Endothelial cell of umbilical vein (primary cell): Measurements from ENCODE around the gene GALNT2. TPM values are rescaled to one million over a fixed set of nuclear protein-coding genes. Genes with fewer than 3 reads are reported as not detected.

Experiments
- BruUV-seq: library from RNA; stranded (reverse); fragments of 400-500 nt; replicated peaks from 2 replicates; lab custom pipeline; 2021; lab: Mats Ljungman, UMichigan
- CTCF ChIA-PET: fragments of 300-600, 350-600 bp; sonication (Branson Sonifier 250); formaldehyde crosslinking; loops from one replicate; lab custom pipeline; 2021; ENCODE audit warnings: antibody characterized with exemption, inconsistent platforms; lab: Charles Lee
- POLR2A ChIA-PET: fragments of 300-600, 350-600 bp; sonication (Branson Sonifier 250); formaldehyde crosslinking; loops from one replicate; lab custom pipeline; 2021; ENCODE audit warnings: antibody characterized with exemption, inconsistent platforms; lab: Charles Lee
- DNase-seq: peaks from one replicate; pipeline ENCODE4 v3.0.0-alpha.2; 2011; ENCODE audit warnings: low read depth, low spot score
- FAIRE-seq: peaks from 2 replicates; lab custom pipeline; 2011; peaks lifted over from hg19 to GRCh38; lab: Jason Lieb, UNC
- H2AFZ ChIP-seq: 2 replicates; pipeline ENCODE4 v1.6.0; 2012; ENCODE audit warnings: low read depth, low read length, control low read depth, inconsistent platforms
- H3K27ac ChIP-seq: 2 replicates; pipeline ENCODE4 v1.5.1; 2011; ENCODE audit warnings: low read depth, mild to moderate bottlenecking, control low read depth, low read length, moderate library complexity; ENCODE audit not compliant: insufficient read depth
- H3K27me3 ChIP-seq, 2 experiments: 2 replicates each; pipeline versions ENCODE4 v1.6.0 to v1.6.1; 2011; ENCODE audit warnings: low read length in 2 of 2, mixed read lengths in 1 of 2; ENCODE audit not compliant: control insufficient read depth in 2 of 2, insufficient read depth in 2 of 2
- H3K36me3 ChIP-seq, 2 experiments: 2 replicates in 1 of 2; 3 replicates in 1 of 2; pipeline ENCODE4 v1.5.1; 2011; ENCODE audit warnings: low read length in 2 of 2, mild to moderate bottlenecking in 1 of 2, moderate library complexity in 1 of 2; ENCODE audit not compliant: control insufficient read depth in 2 of 2, insufficient read depth in 2 of 2; ENCODE audit errors: extremely low read depth in 1 of 2
- H3K4me1 ChIP-seq: 3 replicates; pipeline ENCODE4 v1.5.1; 2011; ENCODE audit warnings: mild to moderate bottlenecking, low read length; ENCODE audit not compliant: control insufficient read depth, insufficient read depth; ENCODE audit errors: extremely low read depth
- H3K4me2 ChIP-seq: 2 replicates; pipeline ENCODE4 v1.6.1; 2011; ENCODE audit warnings: low read length, control low read depth, mixed read lengths; ENCODE audit not compliant: insufficient read depth
- H3K4me3 ChIP-seq, 3 experiments: fragments of 200-600 bp in 1 of 3; sonication (generic), shearing (Covaris generic) in 1 of 3; replicated peaks in 1 of 3; 2 replicates each; pipeline ENCODE4 v1.5.1; 2011 to 2016; ENCODE audit warnings: control low read depth in 3 of 3, low read length in 3 of 3, mild to moderate bottlenecking in 2 of 3, inconsistent platforms in 1 of 3, low read depth in 1 of 3, moderate library complexity in 1 of 3; ENCODE audit not compliant: insufficient read depth in 1 of 3
- H3K79me2 ChIP-seq: 2 replicates; pipeline ENCODE4 v1.6.0; 2012; ENCODE audit warnings: low read length, inconsistent platforms; ENCODE audit not compliant: control insufficient read depth, insufficient read depth
- H3K9ac ChIP-seq: replicated peaks from 2 replicates; pipeline ENCODE3; 2011; ENCODE audit warnings: low read length, control low read depth; ENCODE audit not compliant: insufficient read depth; ENCODE audit errors: extremely low read depth
- H3K9me1 ChIP-seq: replicated peaks from 3 replicates; pipeline ENCODE4 v1.6.0; 2011; ENCODE audit warnings: mild to moderate bottlenecking, low read length; ENCODE audit not compliant: control insufficient read depth, insufficient read depth; ENCODE audit errors: extremely low read depth
- H3K9me3 ChIP-seq: replicated peaks from 2 replicates; pipeline ENCODE4 v1.5.1; 2012; ENCODE audit warnings: low read length, inconsistent platforms; ENCODE audit not compliant: control insufficient read depth, insufficient read depth
- H4K20me1 ChIP-seq: replicated peaks from 2 replicates; pipeline ENCODE3; 2011; ENCODE audit warnings: mild to moderate bottlenecking, low read length; ENCODE audit not compliant: control insufficient read depth, insufficient read depth; ENCODE audit errors: extremely low read depth
- EZH2 ChIP-seq: IDR thresholded peaks from 2 replicates; pipeline ENCODE4 v1.6.1; 2012; ENCODE audit warnings: borderline replicate concordance, low read depth, mild to moderate bottlenecking, moderate library complexity, low read length, inconsistent platforms; ENCODE audit not compliant: severe bottlenecking
- FOS ChIP-seq: IDR thresholded peaks from 2 replicates; pipeline ENCODE4 v1.6.1; 2011; ENCODE audit warnings: mild to moderate bottlenecking, low read length, moderate library complexity, borderline replicate concordance; ENCODE audit not compliant: insufficient read depth
- GATA2 ChIP-seq: IDR thresholded peaks from 2 replicates; pipeline ENCODE4 v1.7.0; 2011; ENCODE audit warnings: low read depth, mild to moderate bottlenecking, moderate library complexity, mixed read lengths, low read length; ENCODE audit not compliant: insufficient read length, insufficient read depth
- JUN ChIP-seq: IDR thresholded peaks from 2 replicates; pipeline ENCODE4 v1.6.1; 2011; ENCODE audit warnings: borderline replicate concordance, low read depth; ENCODE audit not compliant: insufficient read length, insufficient read depth
- MYC ChIP-seq: IDR thresholded peaks from one replicate; pipeline ENCODE4 v1.6.1; 2011; ENCODE audit warnings: mild to moderate bottlenecking, low read depth, low read length
- POLR2A ChIP-seq: IDR thresholded peaks from 2 replicates; pipeline ENCODE4 v1.6.1; 2012; ENCODE audit warnings: low read depth, mild to moderate bottlenecking, control low read depth, low read length
- POLR2AphosphoS5 ChIP-seq: IDR thresholded peaks from 2 replicates; pipeline ENCODE4 v1.6.1; 2012; ENCODE audit warnings: low read depth, mild to moderate bottlenecking, control low read depth, low read length, moderate library complexity; ENCODE audit not compliant: insufficient read depth
- dilution Hi-C: fragments of 300-500 bp; cut with MboI; formaldehyde crosslinking; loops from one replicate; pipeline ENCODE4 v1.15.0; 2019; ENCODE audit warnings: low sequenced_read_pairs; ENCODE audit not compliant: extremely low pct_ligation_motif_present
- intact Hi-C: fragments of 100-400 bp; cut with micrococcal nuclease; formaldehyde crosslinking; loops from one replicate; pipeline ENCODE4 v1.10.0; 2022
- polyA plus RNA-seq, 4 experiments: library from polyadenylated mRNA; depleted of rRNA in 3 of 4; stranded (reverse) in 3 of 4; unstranded in 1 of 4; fragments of >200 nt; gene quantifications; 2 replicates each; pipeline versions ENCODE4 v1.2.1 to v1.2.3, GENCODE V29; 2011 to 2012; ENCODE audit warnings: missing spikeins in 1 of 4
- total RNA-seq: library from RNA; stranded (reverse); gene quantifications from 2 replicates; pipeline ENCODE4 v1.2.3, GENCODE V29; 2021
- TF ChIP-seq, protein P1 (sequence below), 2 donors: IDR thresholded peaks; 1 replicate in 1 of 2; 2 replicates in 1 of 2; pipeline ENCODE4 v1.5.1; 2011; ENCODE audit warnings: low read length in 2 of 2, mild to moderate bottlenecking in 2 of 2, moderate library complexity in 2 of 2, control low read depth in 1 of 2, inconsistent platforms in 1 of 2, low read depth in 1 of 2; ENCODE audit not compliant: insufficient read depth in 1 of 2; ENCODE audit errors: extremely low read depth in 1 of 2
- TF ChIP-seq, protein P2 (sequence below): IDR thresholded peaks from 2 replicates; pipeline ENCODE4 v1.6.1; 2011; ENCODE audit not compliant: insufficient read depth, insufficient read length

The GALNT2 gene
- total and polyA plus RNA-seq, 2 donors (not counting 3 experiments of a cell fraction or from before 2014, with no cell fraction given) = 56.3 to 77.5 TPM

DNA sequence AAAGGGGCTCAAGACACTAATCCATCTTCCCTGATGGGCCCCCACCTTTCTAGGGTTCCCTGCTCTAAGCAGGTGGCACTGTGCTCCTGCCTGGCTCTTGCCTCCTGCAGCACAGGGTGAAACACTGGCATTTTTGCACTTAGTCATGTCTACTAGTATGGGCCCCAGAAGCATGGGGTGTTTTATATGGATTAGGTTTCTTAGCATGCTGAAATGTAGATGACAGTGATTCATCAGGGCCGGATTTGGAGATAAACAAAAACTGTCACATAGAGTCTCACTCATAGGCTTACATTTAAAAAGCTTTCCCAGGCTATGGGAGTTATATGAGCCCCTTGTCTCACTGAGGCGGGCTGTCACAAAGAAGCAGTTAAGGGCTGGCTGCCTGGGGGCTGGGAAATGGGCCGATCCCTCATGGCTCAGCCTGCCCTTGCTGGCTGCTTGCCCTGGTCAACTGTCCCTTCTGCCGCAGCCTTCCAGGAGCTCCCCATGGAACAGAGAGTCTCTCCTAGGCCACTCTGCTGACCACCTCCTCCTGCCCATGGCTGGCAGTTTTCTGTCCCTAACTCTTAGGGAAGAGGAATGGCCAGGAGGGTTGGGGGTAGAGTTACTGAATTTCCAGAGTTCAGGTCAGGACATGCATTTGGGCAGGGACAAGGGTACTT lies 6.5 kb downstream of the GALNT2 start:
- Histone ChIP-seq H3K9me1 (no peaks in the 10 kb centered on the region), H3K36me3 (no peaks in the 10 kb centered on the region), H3K4me3 (no peak overlapping the region), H3K9ac (no peak overlapping the region), H3K79me2 (peaks cover 79% of the 10 kb centered on the region), H2AFZ (no peak overlapping the region), H4K20me1 (peaks cover 8% of the 10 kb centered on the region), H3K9me3 (no peaks in the 10 kb centered on the region), H3K27me3 (no peaks in the 10 kb centered on the region), H3K4me1 (peaks cover 8% of the 10 kb centered on the region), H3K4me2 (no peak overlapping the region), H3K27ac (no peak overlapping the region)
- dilution Hi-C loops (no loop called here), intact Hi-C loops (no loop called here)
- no TSS peak for BruUV-seq
- POLR2A ChIA-PET = interaction anchor here (0.6 to 0.7 kb wide), 2 partner anchors 191 to 488 kb away, joined by 3 read pairs; no protein-coding TSS in a partner anchor
- FAIRE-seq (no peak), DNase-seq (no peak)
- CTCF ChIA-PET = no interaction called here
- TF ChIP-seq, protein P1, sequence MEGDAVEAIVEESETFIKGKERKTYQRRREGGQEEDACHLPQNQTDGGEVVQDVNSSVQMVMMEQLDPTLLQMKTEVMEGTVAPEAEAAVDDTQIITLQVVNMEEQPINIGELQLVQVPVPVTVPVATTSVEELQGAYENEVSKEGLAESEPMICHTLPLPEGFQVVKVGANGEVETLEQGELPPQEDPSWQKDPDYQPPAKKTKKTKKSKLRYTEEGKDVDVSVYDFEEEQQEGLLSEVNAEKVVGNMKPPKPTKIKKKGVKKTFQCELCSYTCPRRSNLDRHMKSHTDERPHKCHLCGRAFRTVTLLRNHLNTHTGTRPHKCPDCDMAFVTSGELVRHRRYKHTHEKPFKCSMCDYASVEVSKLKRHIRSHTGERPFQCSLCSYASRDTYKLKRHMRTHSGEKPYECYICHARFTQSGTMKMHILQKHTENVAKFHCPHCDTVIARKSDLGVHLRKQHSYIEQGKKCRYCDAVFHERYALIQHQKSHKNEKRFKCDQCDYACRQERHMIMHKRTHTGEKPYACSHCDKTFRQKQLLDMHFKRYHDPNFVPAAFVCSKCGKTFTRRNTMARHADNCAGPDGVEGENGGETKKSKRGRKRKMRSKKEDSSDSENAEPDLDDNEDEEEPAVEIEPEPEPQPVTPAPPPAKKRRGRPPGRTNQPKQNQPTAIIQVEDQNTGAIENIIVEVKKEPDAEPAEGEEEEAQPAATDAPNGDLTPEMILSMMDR (IDR thresholded peaks at IDR 0.05; ENCODE audit: extremely low read depth in 1 of 2, insufficient read depth in 1 of 2, low read depth in 1 of 2, low read length in 2 of 2) = no peak
- TF ChIP-seq FOS = no peak
- TF ChIP-seq POLR2A = no peak
- TF ChIP-seq MYC = no peak
- TF ChIP-seq EZH2 = no peak
- TF ChIP-seq JUN = no peak
- no peak for TF ChIP-seq GATA2
- TF ChIP-seq, protein P2, sequence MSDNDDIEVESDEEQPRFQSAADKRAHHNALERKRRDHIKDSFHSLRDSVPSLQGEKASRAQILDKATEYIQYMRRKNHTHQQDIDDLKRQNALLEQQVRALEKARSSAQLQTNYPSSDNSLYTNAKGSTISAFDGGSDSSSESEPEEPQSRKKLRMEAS = no peak
- TF ChIP-seq POLR2AphosphoS5 = no peak
